ENCODE data around the gene CCL22.
A peak's percentile ranks its signal among the peaks of the same experiment; 100 is the strongest.

The CCL22 gene

GRCh38 chr16:57358527-57359095 is at the start of gene CCL22:
CCL22 (plus strand) TSS chr16:57358783; CDS start chr16:57358817, 34 bp downstream.
- peak; percentile 58 for DNase-seq
- peak within 1 kb of the TSS; percentile 74 for H3K4me3 Mint-ChIP-seq
- peak within 1 kb of the TSS; percentile 77 for H3K27ac Mint-ChIP-seq
- H3K4me1 Mint-ChIP-seq, result peaks cover 25% of the 10 kb centered on the region
- peak; percentile 83 for ATAC-seq
- H3K27me3 Mint-ChIP-seq, result peaks cover 3% of the 10 kb centered on the region
- no peaks in the 10 kb centered on the region for H3K9me3 Mint-ChIP-seq
- H3K36me3 Mint-ChIP-seq (ENCODE audit: low read depth), result peaks cover 3% of the 10 kb centered on the region

- Mint-ChIP-seq H3K27me3 (peaks cover 2% of the 10 kb centered on the region), H3K4me3 (no peak overlapping the region), H3K27ac (no peak overlapping the region), H3K9me3 (no peaks in the 10 kb centered on the region), H3K4me1 (peaks cover 27% of the 10 kb centered on the region), H3K36me3 (ENCODE audit: low read depth) (no peaks in the 10 kb centered on the region)
- ATAC-seq (no peak), DNase-seq (no peak)
Observed at GRCh38 chr16:57310801-57311200, 47.8 kb upstream of the CCL22 start.

GRCh38 chr16:57313509-57313908 is 45.1 kb upstream of the CCL22 start:
- Mint-ChIP-seq H3K27me3 (peaks cover 2% of the 10 kb centered on the region), H3K27ac (peak overlapping the region; percentile 61), H3K9me3 (no peaks in the 10 kb centered on the region), H3K4me3 (no peak overlapping the region), H3K4me1 (peaks cover 27% of the 10 kb centered on the region), H3K36me3 (ENCODE audit: low read depth) (no peaks in the 10 kb centered on the region)
- ATAC-seq (no peak), DNase-seq (no peak)

GRCh38 chr16:57314161-57314785 is 44.3 kb upstream of the CCL22 start:
- DNase-seq, result no peak

GRCh38 chr16:57315416-57315815 is 43.2 kb upstream of the CCL22 start:
- Mint-ChIP-seq H3K4me3 (no peak overlapping the region), H3K4me1 (peaks cover 27% of the 10 kb centered on the region), H3K36me3 (ENCODE audit: low read depth) (no peaks in the 10 kb centered on the region), H3K27me3 (no peaks in the 10 kb centered on the region), H3K9me3 (no peaks in the 10 kb centered on the region), H3K27ac (no peak overlapping the region)
- DNase-seq, result no peak
- no peak for ATAC-seq

More at GRCh38 chr16:57314161-57314785, 44.3 kb upstream of the CCL22 start:
- ATAC-seq, result peak; percentile 73
- Mint-ChIP-seq H3K27me3 (peaks cover 2% of the 10 kb centered on the region), H3K4me3 (no peak overlapping the region), H3K27ac (peak overlapping the region; percentile 53), H3K36me3 (ENCODE audit: low read depth) (no peaks in the 10 kb centered on the region), H3K9me3 (no peaks in the 10 kb centered on the region), H3K4me1 (peaks cover 27% of the 10 kb centered on the region)

- no peaks in the 10 kb centered on the region for H3K27me3 Mint-ChIP-seq
- H3K36me3 Mint-ChIP-seq (ENCODE audit: low read depth), result no peaks in the 10 kb centered on the region
- no peak overlapping the region for H3K27ac Mint-ChIP-seq
- H3K4me1 Mint-ChIP-seq, result peaks cover 27% of the 10 kb centered on the region
- no peaks in the 10 kb centered on the region for H3K9me3 Mint-ChIP-seq
- no peak for DNase-seq
- no peak overlapping the region for H3K4me3 Mint-ChIP-seq
- ATAC-seq, result no peak
Observed at GRCh38 chr16:57316390-57317017, 42.1 kb upstream of the CCL22 start.

- ATAC-seq (no peak), DNase-seq (no peak)
- no peaks in the 10 kb centered on the region for H3K9me3 Mint-ChIP-seq
- H3K4me3 Mint-ChIP-seq, result no peak overlapping the region
- no peaks in the 10 kb centered on the region for H3K36me3 Mint-ChIP-seq (ENCODE audit: low read depth)
- H3K4me1 Mint-ChIP-seq, result peaks cover 24% of the 10 kb centered on the region
- H3K27ac Mint-ChIP-seq, result no peak overlapping the region
- no peaks in the 10 kb centered on the region for H3K27me3 Mint-ChIP-seq
Observed at GRCh38 chr16:57318240-57318970, 40.2 kb upstream of the CCL22 start.

- DNase-seq (no peak), ATAC-seq (no peak)
- no peak overlapping the region for H3K4me3 Mint-ChIP-seq
- H3K36me3 Mint-ChIP-seq (ENCODE audit: low read depth), result no peaks in the 10 kb centered on the region
- no peaks in the 10 kb centered on the region for H3K9me3 Mint-ChIP-seq
- H3K4me1 Mint-ChIP-seq, result peaks cover 11% of the 10 kb centered on the region
- H3K27me3 Mint-ChIP-seq, result no peaks in the 10 kb centered on the region
- no peak overlapping the region for H3K27ac Mint-ChIP-seq
Observed at GRCh38 chr16:57319646-57320045, 38.9 kb upstream of the CCL22 start.

GRCh38 chr16:57324749-57325148 is 33.8 kb upstream of the CCL22 start:
- ATAC-seq (peak; percentile 28), DNase-seq (no peak)
- no peak overlapping the region for H3K27ac Mint-ChIP-seq
- peaks cover under 1% of the 10 kb centered on the region for H3K4me1 Mint-ChIP-seq
- peaks cover 8% of the 10 kb centered on the region for H3K9me3 Mint-ChIP-seq
- no peak overlapping the region for H3K4me3 Mint-ChIP-seq
- H3K36me3 Mint-ChIP-seq (ENCODE audit: low read depth), result no peaks in the 10 kb centered on the region
- no peaks in the 10 kb centered on the region for H3K27me3 Mint-ChIP-seq

GRCh38 chr16:57325458-57325857 is 33.1 kb upstream of the CCL22 start:
- Mint-ChIP-seq H3K27ac (no peak overlapping the region), H3K27me3 (no peaks in the 10 kb centered on the region), H3K9me3 (peaks cover 8% of the 10 kb centered on the region), H3K4me3 (no peak overlapping the region), H3K4me1 (peaks cover 3% of the 10 kb centered on the region), H3K36me3 (ENCODE audit: low read depth) (no peaks in the 10 kb centered on the region)
- ATAC-seq, result no peak
- DNase-seq, result no peak

GRCh38 chr16:57329718-57330327 is 28.8 kb upstream of the CCL22 start:
- ATAC-seq (no peak), DNase-seq (no peak)
- Mint-ChIP-seq H3K27me3 (peaks cover 14% of the 10 kb centered on the region), H3K4me1 (peaks cover 3% of the 10 kb centered on the region), H3K4me3 (no peak overlapping the region), H3K27ac (no peak overlapping the region), H3K9me3 (peaks cover 13% of the 10 kb centered on the region), H3K36me3 (ENCODE audit: low read depth) (no peaks in the 10 kb centered on the region)

- Mint-ChIP-seq H3K27me3 (peaks cover 22% of the 10 kb centered on the region), H3K9me3 (peaks cover 9% of the 10 kb centered on the region), H3K36me3 (ENCODE audit: low read depth) (no peaks in the 10 kb centered on the region), H3K4me3 (no peak overlapping the region), H3K4me1 (peaks cover 3% of the 10 kb centered on the region), H3K27ac (no peak overlapping the region)
- no peak for DNase-seq
- ATAC-seq, result no peak
Observed at GRCh38 chr16:57331355-57331754, 27.2 kb upstream of the CCL22 start.

GRCh38 chr16:57333402-57333801 is 25.2 kb upstream of the CCL22 start:
- H3K4me3 Mint-ChIP-seq, result no peak overlapping the region
- no peak overlapping the region for H3K27ac Mint-ChIP-seq
- peaks cover 4% of the 10 kb centered on the region for H3K4me1 Mint-ChIP-seq
- peaks cover 6% of the 10 kb centered on the region for H3K9me3 Mint-ChIP-seq
- ATAC-seq, result no peak
- DNase-seq, result no peak
- H3K36me3 Mint-ChIP-seq (ENCODE audit: low read depth), result no peaks in the 10 kb centered on the region
- peaks cover 25% of the 10 kb centered on the region for H3K27me3 Mint-ChIP-seq

- Mint-ChIP-seq H3K9me3 (peaks cover 6% of the 10 kb centered on the region), H3K27ac (no peak overlapping the region), H3K4me1 (peaks cover 18% of the 10 kb centered on the region), H3K4me3 (no peak overlapping the region), H3K36me3 (ENCODE audit: low read depth) (no peaks in the 10 kb centered on the region), H3K27me3 (peaks cover 30% of the 10 kb centered on the region)
- DNase-seq (no peak), ATAC-seq (no peak)
Observed at GRCh38 chr16:57335366-57335765, 23.2 kb upstream of the CCL22 start.

All from activated naive CD8-positive, alpha-beta T cell treated with anti-CD3 and anti-CD28 coated beads, Interleukin-2, amount 50 U/mL, for 24 hours (primary cell).